ENCODE results near the gene S100A13.
A peak's percentile ranks its signal among the peaks of the same experiment; 100 is the strongest.
"Not testable (repeated sequence)": the region's sequence is repeated elsewhere in the genome, so short reads cannot be mapped to it uniquely, and the experiment has no call there.

The S100A13 gene

DNA sequence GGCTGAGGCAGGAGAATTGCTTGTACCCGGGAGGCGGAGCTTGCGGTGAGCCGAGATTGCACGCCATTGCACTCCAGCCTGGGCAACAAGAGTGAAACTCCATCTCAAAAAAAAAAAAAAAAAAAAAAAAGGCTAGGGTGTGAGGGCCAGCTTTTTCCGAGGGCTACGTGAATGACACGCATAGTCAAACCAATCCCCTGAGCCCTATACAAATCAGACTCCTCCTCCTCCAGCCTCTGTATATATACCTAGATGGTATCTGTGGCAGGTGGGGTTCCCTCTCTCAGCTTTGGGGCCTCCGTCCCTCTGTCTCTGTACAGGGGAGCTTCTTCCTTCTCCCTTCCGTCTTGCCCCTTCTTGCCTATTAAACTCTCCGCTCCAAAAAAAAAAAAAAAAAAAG, 21.1 kb downstream of the S100A13 start:
- no peak for DNase-seq (ENCODE audit: low read depth)

- DNase-seq (ENCODE audit: low read depth) = no peak
These were observed 24.6 kb downstream of the S100A13 start for GRCh38 chr1:153602749-153603148.

DNA sequence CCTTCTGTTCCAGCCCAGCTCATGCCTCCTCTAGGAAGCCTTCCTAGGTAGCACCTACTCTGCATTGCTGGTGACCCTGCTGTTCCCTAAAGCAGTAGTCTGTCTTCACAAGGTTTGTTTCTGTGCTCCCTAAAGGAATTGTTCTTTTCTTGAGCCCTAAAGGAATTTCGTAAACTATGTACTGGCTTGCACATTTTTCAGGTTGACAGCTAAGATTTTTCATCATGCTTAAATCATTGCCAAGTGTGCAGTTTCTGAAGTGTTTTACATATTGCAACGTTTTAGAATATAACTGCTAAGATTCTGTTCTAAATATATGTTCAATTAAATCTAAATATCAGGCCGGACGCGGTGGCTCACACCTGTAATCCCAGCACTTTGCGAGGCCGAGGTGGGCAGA, 27.5 kb downstream of the S100A13 start:
- no peak for DNase-seq (ENCODE audit: low read depth)

GRCh38 chr1:153598309-153599172, 28.8 kb downstream of the S100A13 start:
- DNase-seq (ENCODE audit: low read depth) = peak; percentile 47

- DNase-seq (ENCODE audit: low read depth) = no peak
These were observed 30.1 kb downstream of the S100A13 start for GRCh38 chr1:153597206-153597605.

DNA sequence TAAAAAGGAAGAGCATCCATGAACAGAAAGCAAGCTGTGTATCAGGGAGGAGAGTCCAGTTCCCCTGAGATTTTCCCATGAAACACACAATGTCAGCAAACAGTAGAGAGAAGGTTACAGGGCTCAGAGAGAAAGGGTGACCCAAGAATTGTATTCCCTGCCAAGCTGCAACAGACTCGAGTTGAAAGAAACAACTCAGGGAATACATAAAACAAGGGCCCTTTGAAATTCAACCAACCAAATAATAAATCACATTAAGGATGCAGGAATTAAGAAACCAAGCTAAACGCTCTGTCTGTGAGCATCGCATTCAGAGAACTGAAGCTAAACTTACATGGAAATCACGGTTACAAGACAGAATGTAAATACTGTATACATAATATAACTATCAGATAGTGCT, 34.6 kb downstream of the S100A13 start:
- no peak for DNase-seq (ENCODE audit: low read depth)

- DNase-seq (ENCODE audit: low read depth) = no peak
These were observed 38.8 kb downstream of the S100A13 start for GRCh38 chr1:153588482-153588881.

GRCh38 chr1:153588033-153588432, 39.3 kb downstream of the S100A13 start:
- DNase-seq (ENCODE audit: low read depth) = not testable (repeated sequence)

DNA sequence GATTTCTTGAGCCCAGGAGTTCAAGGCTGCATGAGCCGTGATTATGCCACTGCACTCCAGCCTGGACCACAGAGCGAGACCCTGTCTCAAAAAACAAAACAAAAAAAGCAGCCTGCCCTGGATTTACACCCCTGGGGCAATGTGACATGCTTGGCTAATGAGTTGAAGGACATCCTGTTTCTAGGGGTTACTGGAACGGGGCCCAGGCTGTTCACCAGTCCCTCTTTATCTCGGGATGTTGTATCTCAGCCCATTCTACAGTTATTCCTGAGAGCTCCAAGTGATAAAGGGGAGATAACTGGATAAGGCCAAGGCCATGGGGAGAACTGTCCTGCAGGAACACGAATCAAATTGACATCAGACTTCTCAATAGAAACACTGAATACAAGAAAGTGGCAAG, 40.0 kb downstream of the S100A13 start:
- no peak for DNase-seq (ENCODE audit: low read depth)

DNA sequence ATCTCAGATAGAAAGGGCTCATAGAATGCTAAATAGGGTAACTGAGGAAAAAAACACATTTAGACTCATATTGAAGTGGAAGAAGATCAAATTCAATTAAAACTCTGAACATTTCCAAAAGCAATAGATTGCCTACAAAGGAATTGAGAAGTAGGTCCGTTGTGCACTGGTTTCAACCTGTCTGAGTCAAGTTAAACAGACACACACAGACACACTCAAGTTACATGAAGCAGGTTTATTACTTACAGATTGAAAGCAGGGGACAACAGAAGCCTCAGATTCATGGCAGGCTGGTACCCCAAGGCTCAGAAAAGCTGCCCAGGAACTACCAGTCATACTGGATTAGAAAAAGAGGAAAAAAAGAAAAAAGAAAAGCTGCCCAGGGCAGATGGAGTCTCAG, 41.0 kb downstream of the S100A13 start:
- no peak for DNase-seq (ENCODE audit: low read depth)

GRCh38 chr1:153585006-153585405, 42.3 kb downstream of the S100A13 start:
- no peak for DNase-seq (ENCODE audit: low read depth)

GRCh38 chr1:153583976-153584375, 43.3 kb downstream of the S100A13 start:
- no peak for DNase-seq (ENCODE audit: low read depth)

DNA sequence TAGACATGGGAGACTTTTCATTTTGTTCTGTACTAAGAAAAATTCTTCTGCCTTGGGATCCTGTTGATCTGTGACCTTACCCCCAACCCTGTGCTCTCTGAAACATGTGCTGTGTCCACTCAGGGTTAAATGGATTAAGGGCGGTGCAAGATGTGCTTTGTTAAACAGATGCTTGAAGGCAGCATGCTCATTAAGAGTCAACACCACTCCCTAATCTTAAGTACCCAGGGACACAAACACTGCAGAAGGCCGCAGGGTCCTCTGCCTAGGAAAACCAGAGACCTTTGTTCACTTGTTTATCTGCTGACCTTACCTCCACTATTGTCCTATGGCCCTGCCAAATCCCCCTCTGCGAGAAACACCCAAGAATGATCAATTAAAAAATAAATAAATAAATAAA, 43.8 kb downstream of the S100A13 start:
- not testable (repeated sequence) for DNase-seq (ENCODE audit: low read depth)

DNA sequence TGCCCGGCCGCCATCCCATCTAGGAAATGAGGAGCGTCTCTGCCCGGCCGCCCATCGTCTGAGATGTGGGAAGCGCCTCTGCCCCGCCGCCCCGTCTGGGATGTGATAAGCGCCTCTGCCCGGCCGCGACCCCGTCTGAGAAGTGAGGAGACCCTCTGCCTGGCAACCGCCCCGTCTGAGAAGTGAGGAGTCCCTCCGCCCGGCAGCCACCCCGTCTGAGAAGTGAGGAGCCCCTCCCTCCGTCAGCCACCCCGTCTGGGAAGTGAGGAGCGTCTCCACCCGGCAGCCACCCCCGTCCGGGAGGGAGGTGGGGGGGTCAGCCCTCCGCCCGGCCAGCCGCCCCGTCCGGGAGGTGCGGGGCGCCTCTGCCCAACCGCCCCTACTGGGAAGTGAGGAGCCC, 44.5 kb downstream of the S100A13 start:
- not testable (repeated sequence) for DNase-seq (ENCODE audit: low read depth)

- no peak for DNase-seq (ENCODE audit: low read depth)
These were observed 48.4 kb downstream of the S100A13 start for GRCh38 chr1:153578936-153579335.

DNA sequence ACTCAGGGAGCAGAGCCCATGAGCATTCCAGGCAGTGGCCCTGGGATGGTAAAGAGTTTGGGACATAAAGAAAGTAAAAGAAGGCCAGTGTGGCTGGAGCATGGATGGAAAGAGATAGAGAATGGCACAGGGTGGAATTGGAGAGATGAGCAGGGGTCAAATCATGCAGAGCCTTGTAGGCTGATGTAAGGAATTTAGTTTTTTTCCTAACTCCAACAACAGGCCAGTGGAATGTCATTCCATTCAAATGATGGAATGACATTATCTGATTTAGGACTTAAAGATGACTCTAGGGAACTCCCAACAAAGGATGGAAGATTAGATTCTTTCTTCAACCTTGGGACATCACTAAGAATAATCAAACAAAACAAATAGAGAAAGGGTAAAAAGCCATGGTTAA, 48.8 kb downstream of the S100A13 start:
- DNase-seq (ENCODE audit: low read depth) = no peak

DNA sequence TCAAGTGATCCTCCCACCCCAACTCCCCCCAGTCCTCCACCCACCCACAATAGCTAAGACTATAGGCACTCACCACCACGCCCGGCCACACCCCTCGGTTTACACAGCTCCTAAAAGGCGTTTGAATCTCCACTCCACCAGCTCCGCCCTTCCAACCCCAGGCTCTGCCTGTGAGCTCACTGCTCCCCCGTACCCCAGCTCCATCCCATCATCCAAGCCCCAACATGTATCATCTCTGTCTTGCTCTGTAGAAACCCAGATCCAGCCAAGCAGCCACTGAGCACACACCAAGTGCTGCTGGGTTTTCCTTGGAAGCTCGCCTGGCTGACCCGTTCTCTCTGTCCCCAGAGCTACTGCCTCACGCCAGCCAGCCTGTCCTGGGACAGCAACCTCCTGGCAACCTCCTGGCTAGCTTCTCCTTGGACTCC, 49.7 kb downstream of the S100A13 start:
- no peak for DNase-seq (ENCODE audit: low read depth)

DNA sequence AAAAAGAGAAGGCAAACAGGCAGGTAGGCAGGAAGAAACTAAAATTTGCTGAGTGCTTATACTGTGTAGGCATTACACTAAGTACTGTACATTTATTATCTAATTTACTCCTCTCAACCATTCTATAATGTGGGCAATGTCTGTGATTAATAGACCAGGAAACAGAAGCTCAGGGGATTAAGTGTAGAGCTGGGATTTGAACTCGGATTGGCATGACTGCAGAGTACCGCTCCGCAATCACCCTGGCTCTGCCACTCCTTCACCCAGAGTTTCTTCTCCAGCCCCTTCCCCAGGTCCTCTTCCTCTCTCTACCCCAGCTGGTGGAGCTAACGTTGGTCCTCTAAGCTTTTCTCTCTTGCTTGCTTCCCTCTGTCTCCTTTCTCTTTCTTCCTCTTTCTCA, 50.2 kb downstream of the S100A13 start:
- no peak for DNase-seq (ENCODE audit: low read depth)

DNA sequence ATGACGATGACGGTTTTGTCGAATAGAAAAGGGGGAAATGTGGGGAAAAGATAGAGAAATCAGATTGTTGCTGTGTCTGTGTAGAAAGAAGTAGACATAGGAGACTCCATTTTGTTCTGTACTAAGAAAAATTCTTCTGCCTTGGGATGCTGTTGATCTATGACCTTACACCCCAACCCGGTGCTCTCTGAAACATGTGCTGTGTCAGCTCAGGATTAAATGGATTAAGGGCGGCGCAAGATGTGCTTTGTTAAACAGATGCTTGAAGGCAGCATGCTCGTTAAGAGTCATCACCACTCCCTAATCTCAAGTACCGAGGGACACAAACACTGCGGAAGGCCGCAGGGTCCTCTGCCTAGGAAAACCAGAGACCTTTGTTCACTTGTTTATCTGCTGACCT, 51.8 kb downstream of the S100A13 start:
- DNase-seq (ENCODE audit: low read depth) = not testable (repeated sequence)

- not testable (repeated sequence) for DNase-seq (ENCODE audit: low read depth)
These were observed 52.2 kb downstream of the S100A13 start for GRCh38 chr1:153575081-153575491.

DNA sequence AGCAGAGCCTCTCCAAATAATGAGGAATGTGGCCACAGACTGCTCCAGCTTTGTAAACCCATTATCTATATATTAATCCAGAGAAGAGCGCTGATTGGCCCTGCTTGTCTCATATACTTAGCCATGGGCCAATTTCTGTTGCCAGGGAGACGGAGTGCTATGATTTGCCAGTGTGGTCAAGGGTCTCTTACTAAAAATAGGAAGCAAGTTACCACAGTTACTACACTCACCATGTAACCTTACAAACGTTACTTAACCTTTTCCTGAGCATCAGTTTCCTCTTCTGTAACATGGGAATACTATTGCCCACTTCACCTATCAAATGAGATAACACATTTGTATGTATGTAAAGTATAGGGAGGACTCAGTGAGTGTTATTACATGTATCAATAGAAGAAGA, 54.0 kb downstream of the S100A13 start:
- no peak for DNase-seq (ENCODE audit: low read depth)

DNA sequence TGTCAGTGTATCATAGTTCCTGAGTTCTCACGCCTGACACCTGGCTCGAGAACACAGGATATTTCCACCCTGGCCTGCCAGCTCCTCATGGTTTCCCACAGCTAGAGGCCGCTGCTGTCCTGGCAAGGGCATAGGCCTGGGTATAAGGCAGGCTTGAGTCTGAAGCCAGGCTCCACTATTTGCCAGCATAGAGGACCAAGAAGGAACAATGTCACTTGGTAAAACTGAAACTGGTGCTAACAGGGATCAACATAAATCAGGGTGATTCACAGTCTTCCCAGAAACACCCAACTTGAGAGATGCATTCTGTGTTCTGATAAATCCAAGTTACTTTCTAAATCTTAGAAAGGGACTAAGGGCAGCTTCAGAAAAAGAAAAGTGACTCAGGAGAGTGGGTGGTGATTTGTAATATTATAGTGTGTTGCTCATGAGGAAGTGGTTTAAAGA, 54.7 kb downstream of the S100A13 start:
- DNase-seq (ENCODE audit: low read depth) = peak; percentile 70

GRCh38 chr1:153571706-153572105, 55.6 kb downstream of the S100A13 start:
- DNase-seq (ENCODE audit: low read depth) = no peak

GRCh38 chr1:153570874-153571273, 56.4 kb downstream of the S100A13 start:
- DNase-seq (ENCODE audit: low read depth) = no peak
